Mucosa of stomach (tissue), 1 donor: Measurements from ENCODE around the gene TRIM2.

Experiments
- H3K27me3 ChIP-seq: one replicate; pipeline ENCODE4 v1.7.0; 2013; ENCODE audit warnings: mild to moderate bottlenecking, low read length; ENCODE audit not compliant: control insufficient read depth, insufficient read depth
- H3K36me3 ChIP-seq: one replicate; pipeline ENCODE4 v1.7.0; 2013; ENCODE audit warnings: low read length; ENCODE audit not compliant: control insufficient read depth, insufficient read depth
- H3K4me1 ChIP-seq: one replicate; pipeline ENCODE4 v1.7.0; 2013; ENCODE audit warnings: mild to moderate bottlenecking, low read length; ENCODE audit not compliant: control insufficient read depth, insufficient read depth
- H3K4me3 ChIP-seq: one replicate; pipeline ENCODE4 v1.7.0; 2013; ENCODE audit warnings: low read length
- H3K9ac ChIP-seq: one replicate; pipeline ENCODE4 v1.7.0; 2013; ENCODE audit warnings: mild to moderate bottlenecking, low read length, moderate library complexity
- H3K9me3 ChIP-seq: one replicate; pipeline ENCODE4 v1.7.0; 2013; ENCODE audit warnings: mild to moderate bottlenecking, low read length, moderate library complexity; ENCODE audit not compliant: control insufficient read depth
- donor health status: Pancreatic carcinoma.

TRIM2 gene

DNA sequence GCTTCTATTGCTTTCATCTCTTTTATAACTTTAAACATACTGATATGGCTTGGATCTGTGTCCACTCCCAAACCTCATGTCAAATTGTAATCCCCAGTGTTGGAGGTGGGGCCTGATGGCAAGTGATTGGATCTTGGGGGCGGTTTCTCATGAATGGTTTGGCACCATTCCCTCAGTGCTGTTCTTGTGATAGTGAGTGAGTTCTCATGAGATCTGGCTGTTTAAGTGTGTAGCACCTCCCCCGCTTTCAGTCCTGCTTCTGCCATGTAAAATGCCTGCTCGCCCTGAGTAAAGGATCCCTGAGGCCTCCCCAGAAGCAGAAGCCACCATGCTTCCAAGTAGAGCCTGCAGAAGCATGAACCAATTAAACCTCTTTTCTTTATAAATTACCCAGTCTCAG lies 157.9 kb downstream of the TRIM2 start:
- no peaks in the 10 kb centered on the region for H3K4me1 ChIP-seq
- no peak overlapping the region for H3K9ac ChIP-seq
- H3K9me3 ChIP-seq: no peaks in the 10 kb centered on the region
- no peaks in the 10 kb centered on the region for H3K27me3 ChIP-seq
- H3K36me3 ChIP-seq: no peaks in the 10 kb centered on the region
- H3K4me3 ChIP-seq: no peak overlapping the region

DNA sequence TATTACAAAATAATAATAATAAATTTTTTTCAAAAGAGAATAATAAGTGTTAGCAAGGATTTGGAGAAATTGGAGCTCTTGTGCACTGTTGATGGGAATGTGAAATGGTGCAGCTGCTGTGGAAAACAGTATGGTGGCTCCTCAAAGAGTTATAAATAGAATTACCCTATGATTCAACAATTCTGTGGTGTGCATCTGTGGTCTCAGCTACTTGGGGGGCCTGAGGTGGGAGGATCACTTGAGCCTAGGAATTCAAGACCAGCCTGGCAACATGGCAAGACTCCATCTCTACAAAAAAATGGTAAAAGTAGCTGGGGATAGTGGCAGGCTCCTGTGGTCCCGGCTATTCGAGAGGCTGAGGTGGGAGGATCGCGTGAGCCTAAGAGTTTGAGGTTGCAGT lies 159.8 kb downstream of the TRIM2 start:
- Histone ChIP-seq H3K4me1 (no peaks in the 10 kb centered on the region), H3K9ac (no peak overlapping the region), H3K36me3 (no peaks in the 10 kb centered on the region), H3K27me3 (no peaks in the 10 kb centered on the region), H3K9me3 (no peaks in the 10 kb centered on the region), H3K4me3 (no peak overlapping the region)

- Histone ChIP-seq H3K4me1 (no peaks in the 10 kb centered on the region), H3K9me3 (no peaks in the 10 kb centered on the region), H3K27me3 (no peaks in the 10 kb centered on the region), H3K36me3 (no peaks in the 10 kb centered on the region), H3K4me3 (no peak overlapping the region), H3K9ac (no peak overlapping the region)
These were observed 160.8 kb downstream of the TRIM2 start for GRCh38 chr4:153365003-153365402.

- Histone ChIP-seq H3K9me3 (no peaks in the 10 kb centered on the region), H3K36me3 (no peaks in the 10 kb centered on the region), H3K9ac (no peak overlapping the region), H3K4me3 (no peak overlapping the region), H3K4me1 (no peaks in the 10 kb centered on the region), H3K27me3 (no peaks in the 10 kb centered on the region)
These were observed 162.2 kb downstream of the TRIM2 start for GRCh38 chr4:153366486-153366885.

- Histone ChIP-seq H3K27me3 (no peaks in the 10 kb centered on the region), H3K9me3 (no peaks in the 10 kb centered on the region), H3K9ac (no peak overlapping the region), H3K4me3 (no peak overlapping the region), H3K36me3 (no peaks in the 10 kb centered on the region), H3K4me1 (no peaks in the 10 kb centered on the region)
These were observed 162.8 kb downstream of the TRIM2 start for GRCh38 chr4:153367092-153367491.

DNA sequence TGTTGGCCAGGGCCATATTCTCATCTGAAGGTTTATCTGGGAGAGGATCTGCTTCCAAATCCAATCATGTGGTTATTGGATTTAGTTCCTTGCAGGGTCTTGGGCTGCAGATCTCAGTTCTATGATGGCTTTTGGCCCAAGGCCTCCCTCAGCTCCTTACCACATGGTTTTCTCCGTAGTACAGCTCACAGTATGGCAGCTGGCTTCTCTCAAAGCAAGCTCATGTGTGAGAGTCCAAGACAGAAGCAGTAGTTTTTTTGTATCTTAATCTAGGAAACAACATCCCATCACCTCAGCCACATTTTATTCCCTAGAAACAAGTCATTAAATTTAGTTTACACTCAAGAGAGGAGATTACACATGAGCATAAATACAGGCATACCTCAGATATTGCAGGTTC lies 164.8 kb downstream of the TRIM2 start:
- no peak overlapping the region for H3K4me3 ChIP-seq
- no peaks in the 10 kb centered on the region for H3K27me3 ChIP-seq

GRCh38 chr4:153371701-153372234 lies 167.5 kb downstream of the TRIM2 start:
- no peaks in the 10 kb centered on the region for H3K9me3 ChIP-seq
- no peaks in the 10 kb centered on the region for H3K27me3 ChIP-seq
- no peak overlapping the region for H3K9ac ChIP-seq
- H3K4me3 ChIP-seq: no peak overlapping the region
- no peaks in the 10 kb centered on the region for H3K4me1 ChIP-seq
- no peaks in the 10 kb centered on the region for H3K36me3 ChIP-seq

More for the DNA sequence above, 164.8 kb downstream of the TRIM2 start:
- no peaks in the 10 kb centered on the region for H3K4me1 ChIP-seq
- H3K9ac ChIP-seq: no peak overlapping the region
- H3K9me3 ChIP-seq: no peaks in the 10 kb centered on the region
- no peaks in the 10 kb centered on the region for H3K36me3 ChIP-seq

DNA sequence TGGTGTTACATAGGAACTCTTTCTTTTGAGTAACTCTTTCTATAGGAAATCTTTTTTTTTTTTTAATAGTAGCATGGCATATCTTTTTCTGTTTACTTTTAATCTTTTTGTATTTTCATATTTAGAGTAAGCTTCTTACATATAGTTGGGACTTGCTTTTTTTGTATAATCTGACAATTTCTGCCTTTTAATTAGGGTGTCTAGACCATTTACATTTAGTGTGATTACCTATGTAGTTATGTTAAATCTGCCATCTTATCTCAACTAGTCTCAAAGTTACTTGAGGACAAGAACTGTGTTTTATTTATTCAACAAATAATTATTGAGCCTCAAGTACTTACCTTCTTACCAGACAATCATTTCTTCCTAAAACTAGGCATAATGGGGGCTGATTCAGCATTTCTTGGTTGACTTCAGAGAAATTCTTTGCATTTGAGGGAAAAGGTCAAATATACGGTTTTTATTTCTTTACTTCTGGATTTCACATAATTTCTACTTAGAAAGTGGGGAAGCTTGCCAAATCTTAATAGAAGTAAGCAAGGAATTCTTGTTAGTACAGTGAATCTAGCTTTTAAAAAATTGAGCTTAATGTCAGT lies 168.8 kb downstream of the TRIM2 start:
- Histone ChIP-seq H3K27me3 (no peaks in the 10 kb centered on the region), H3K9ac (no peak overlapping the region), H3K36me3 (no peaks in the 10 kb centered on the region), H3K9me3 (no peaks in the 10 kb centered on the region), H3K4me1 (no peaks in the 10 kb centered on the region), H3K4me3 (no peak overlapping the region)

DNA sequence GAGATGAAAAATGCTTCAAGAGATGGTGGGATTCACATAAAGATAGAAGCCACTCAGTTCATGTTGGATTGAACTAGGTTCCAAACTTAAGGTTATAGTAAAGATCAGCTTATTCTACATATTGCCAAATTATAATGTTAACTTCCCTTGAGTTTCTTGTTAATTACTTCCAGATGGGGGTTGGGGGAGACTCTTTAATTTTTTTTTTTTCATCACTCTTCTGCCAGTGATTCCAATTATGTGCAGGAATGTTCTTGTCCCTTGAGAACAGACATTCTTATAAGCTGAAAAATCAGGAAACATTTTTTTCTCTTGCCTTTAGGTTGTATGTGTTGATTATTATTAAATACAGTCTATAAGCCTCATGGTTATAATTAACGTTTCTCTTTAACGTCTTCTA lies 170.2 kb downstream of the TRIM2 start:
- Histone ChIP-seq H3K36me3 (no peaks in the 10 kb centered on the region), H3K9ac (no peak overlapping the region), H3K27me3 (no peaks in the 10 kb centered on the region), H3K9me3 (no peaks in the 10 kb centered on the region), H3K4me3 (no peak overlapping the region), H3K4me1 (no peaks in the 10 kb centered on the region)

DNA sequence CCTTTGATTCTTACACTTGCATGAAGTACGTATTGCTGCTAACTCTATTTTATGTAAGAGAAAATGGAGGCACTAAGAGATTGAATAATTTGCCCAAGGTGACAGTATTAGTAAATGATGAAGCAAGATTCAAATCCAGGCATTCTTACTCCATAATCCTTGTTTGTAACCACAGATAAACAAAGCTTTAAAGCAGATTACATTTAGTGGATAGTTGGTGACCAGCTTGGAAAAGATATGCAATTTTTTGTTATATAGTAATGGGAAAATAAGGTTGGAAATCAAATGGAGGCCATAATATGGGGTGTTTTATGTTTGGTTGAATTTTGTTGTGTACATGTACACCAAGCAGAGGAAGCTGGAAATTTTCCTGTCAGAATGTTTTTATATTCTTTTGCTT lies 171.1 kb downstream of the TRIM2 start:
- Histone ChIP-seq H3K4me3 (no peak overlapping the region), H3K36me3 (no peaks in the 10 kb centered on the region), H3K27me3 (no peaks in the 10 kb centered on the region), H3K4me1 (no peaks in the 10 kb centered on the region), H3K9ac (no peak overlapping the region), H3K9me3 (no peaks in the 10 kb centered on the region)

DNA sequence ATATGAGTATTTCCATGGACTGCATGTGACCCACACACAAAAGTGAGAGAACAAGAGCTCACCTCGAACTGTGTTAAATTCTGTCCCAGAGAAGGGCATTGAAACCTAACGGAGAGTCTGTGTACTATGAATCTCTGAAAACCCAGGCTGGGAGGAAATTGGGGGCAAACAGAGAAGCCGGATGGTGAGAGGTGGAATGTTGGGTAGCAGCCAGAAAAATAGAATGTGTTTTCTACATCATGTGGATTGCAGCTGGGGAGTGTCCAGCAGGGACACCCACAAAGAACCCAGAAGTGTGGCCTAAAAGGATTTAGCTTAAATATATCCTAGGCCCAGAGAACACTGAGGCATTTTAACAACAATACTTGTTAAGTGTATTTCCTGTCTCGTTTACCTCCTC lies 178.9 kb downstream of the TRIM2 start:
- Histone ChIP-seq H3K9me3 (no peaks in the 10 kb centered on the region), H3K27me3 (no peaks in the 10 kb centered on the region), H3K36me3 (no peaks in the 10 kb centered on the region), H3K4me3 (no peak overlapping the region), H3K4me1 (no peaks in the 10 kb centered on the region), H3K9ac (no peak overlapping the region)

- no peaks in the 10 kb centered on the region for H3K9me3 ChIP-seq
- no peak overlapping the region for H3K4me3 ChIP-seq
- H3K27me3 ChIP-seq: no peaks in the 10 kb centered on the region
- no peaks in the 10 kb centered on the region for H3K36me3 ChIP-seq
- no peak overlapping the region for H3K9ac ChIP-seq
- no peaks in the 10 kb centered on the region for H3K4me1 ChIP-seq
These were observed 179.9 kb downstream of the TRIM2 start for GRCh38 chr4:153384160-153384559.

DNA sequence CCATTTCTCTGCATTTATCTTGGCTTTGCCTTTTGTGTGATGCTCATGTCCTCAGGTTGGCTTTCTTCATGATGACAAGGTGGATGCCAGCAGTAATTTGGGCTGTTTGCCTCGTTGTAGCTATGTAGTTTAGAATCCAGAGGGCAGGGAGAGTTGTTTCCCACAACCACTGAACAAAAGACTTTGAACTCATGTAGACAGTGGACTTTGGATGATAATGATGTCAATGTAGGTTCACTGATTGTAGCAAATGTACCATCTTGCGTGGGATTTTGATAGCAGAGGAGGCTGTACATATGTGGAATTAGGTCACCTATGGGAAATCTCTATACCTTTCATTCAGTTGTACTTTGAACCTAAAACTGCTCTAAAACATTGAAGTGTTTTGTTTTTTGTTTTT lies 181.5 kb downstream of the TRIM2 start:
- no peaks in the 10 kb centered on the region for H3K9me3 ChIP-seq
- H3K27me3 ChIP-seq: no peaks in the 10 kb centered on the region
- no peaks in the 10 kb centered on the region for H3K36me3 ChIP-seq
- H3K9ac ChIP-seq: no peak overlapping the region
- H3K4me3 ChIP-seq: no peak overlapping the region
- no peaks in the 10 kb centered on the region for H3K4me1 ChIP-seq
